B cell (primary cell): Measurements from ENCODE around the gene TSPAN10.

Experiments used
- EZH2 ChIP-seq: IDR thresholded peaks from 2 replicates; pipeline ENCODE4 v1.6.1; 2012; ENCODE audit warnings: borderline replicate concordance, low read depth, mild to moderate bottlenecking, moderate library complexity, low read length; ENCODE audit not compliant: insufficient read depth, poor library complexity, severe bottlenecking
- TF ChIP-seq, protein P1 (sequence below): fragments of 200-600 bp; IDR thresholded peaks from one replicate; pipeline ENCODE4 v1.8.0; 2022; ENCODE audit warnings: antibody characterized with exemption, mild to moderate bottlenecking

DNA sequence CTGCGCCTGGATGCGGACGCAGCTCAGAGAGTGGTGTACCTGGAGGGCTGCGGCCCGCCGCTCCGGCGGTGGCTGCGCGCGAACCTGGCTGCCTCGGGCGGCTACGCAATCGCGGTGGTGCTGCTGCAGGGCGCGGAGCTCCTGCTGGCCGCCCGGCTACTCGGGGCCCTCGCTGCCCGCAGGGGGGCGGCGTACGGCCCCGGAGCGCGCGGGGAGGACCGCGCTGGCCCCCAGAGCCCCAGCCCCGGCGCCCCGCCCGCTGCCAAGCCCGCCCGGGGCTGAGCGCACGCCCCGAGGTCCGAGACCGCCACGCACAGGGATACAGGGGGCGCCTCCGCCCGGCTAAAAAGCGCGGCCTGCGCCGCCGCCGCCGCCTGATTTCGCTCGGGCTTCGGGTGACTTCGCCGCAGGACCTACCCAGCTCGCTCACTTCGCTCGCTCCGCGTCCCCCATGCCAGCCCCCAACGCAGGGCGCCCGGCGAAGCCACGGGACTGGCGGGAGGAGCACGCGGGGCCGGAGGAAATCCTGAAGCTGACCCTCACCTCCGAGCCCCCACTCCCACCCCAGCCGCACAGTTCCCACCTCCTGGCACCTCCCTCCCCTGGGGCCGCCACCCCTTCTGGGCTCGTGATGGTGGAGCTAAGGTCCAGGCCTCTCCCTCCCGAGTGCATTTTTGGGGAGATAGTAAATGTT, 11.2 kb downstream of the TSPAN10 start:
- TF ChIP-seq EZH2: no peak
- TF ChIP-seq, protein P1, sequence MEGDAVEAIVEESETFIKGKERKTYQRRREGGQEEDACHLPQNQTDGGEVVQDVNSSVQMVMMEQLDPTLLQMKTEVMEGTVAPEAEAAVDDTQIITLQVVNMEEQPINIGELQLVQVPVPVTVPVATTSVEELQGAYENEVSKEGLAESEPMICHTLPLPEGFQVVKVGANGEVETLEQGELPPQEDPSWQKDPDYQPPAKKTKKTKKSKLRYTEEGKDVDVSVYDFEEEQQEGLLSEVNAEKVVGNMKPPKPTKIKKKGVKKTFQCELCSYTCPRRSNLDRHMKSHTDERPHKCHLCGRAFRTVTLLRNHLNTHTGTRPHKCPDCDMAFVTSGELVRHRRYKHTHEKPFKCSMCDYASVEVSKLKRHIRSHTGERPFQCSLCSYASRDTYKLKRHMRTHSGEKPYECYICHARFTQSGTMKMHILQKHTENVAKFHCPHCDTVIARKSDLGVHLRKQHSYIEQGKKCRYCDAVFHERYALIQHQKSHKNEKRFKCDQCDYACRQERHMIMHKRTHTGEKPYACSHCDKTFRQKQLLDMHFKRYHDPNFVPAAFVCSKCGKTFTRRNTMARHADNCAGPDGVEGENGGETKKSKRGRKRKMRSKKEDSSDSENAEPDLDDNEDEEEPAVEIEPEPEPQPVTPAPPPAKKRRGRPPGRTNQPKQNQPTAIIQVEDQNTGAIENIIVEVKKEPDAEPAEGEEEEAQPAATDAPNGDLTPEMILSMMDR: no peak
